GM06990 (cell line): ENCODE measurements around the gene BOD1.
A peak's percentile ranks its signal among the peaks of the same experiment; 100 is the strongest.

ENCODE experiments used
- DNase-seq: peaks from one replicate; pipeline ENCODE4 v3.0.0-alpha.2; 2011; ENCODE audit not compliant: insufficient read length; ENCODE audit errors: extremely low read depth
- H3K27me3 ChIP-seq: replicated peaks from 2 replicates; pipeline ENCODE4 v1.6.0; 2011; ENCODE audit warnings: low read length; ENCODE audit not compliant: control insufficient read depth, insufficient read depth
- H3K36me3 ChIP-seq: 2 replicates; pipeline ENCODE4 v1.5.1; 2011; ENCODE audit warnings: low read length; ENCODE audit not compliant: control insufficient read depth, insufficient read depth
- H3K4me3 ChIP-seq: replicated peaks from 2 replicates; pipeline ENCODE4 v1.5.1; 2011; ENCODE audit warnings: low read depth, mild to moderate bottlenecking, control low read depth, low read length
- CTCF ChIP-seq: IDR thresholded peaks from 2 replicates; pipeline ENCODE4 v1.5.1; 2011; ENCODE audit warnings: low read length, control low read depth, mild to moderate bottlenecking, inconsistent platforms; ENCODE audit not compliant: insufficient read depth, poor library complexity, severe bottlenecking

The BOD1 gene

GRCh38 chr5:173616577-173617118, at the start of gene BOD1:
Gene BOD1, minus strand, starts transcription at chr5:173616650. Its CDS starts 214 bp downstream, at chr5:173616436.
- DNase-seq: peak; percentile 90
- no peak for TF ChIP-seq CTCF
- Histone ChIP-seq H3K36me3 (peaks cover 3% of the 10 kb centered on the region), H3K4me3 (peak within 1 kb of the TSS; percentile 81), H3K27me3 (no peaks in the 10 kb centered on the region)

- Histone ChIP-seq H3K27me3 (no peaks in the 10 kb centered on the region; the same call in 1 of the 2 replicates), H3K36me3 (no peaks in the 10 kb centered on the region), H3K4me3 (no peak overlapping the region)
- DNase-seq: no peak
- TF ChIP-seq CTCF: no peak
These were observed 48.9 kb upstream of the BOD1 start for GRCh38 chr5:173665326-173665725.

- no peak overlapping the region for H3K4me3 ChIP-seq
- no peaks in the 10 kb centered on the region for H3K36me3 ChIP-seq
- no peak for DNase-seq
- no peak for TF ChIP-seq CTCF
- no peaks in the 10 kb centered on the region for H3K27me3 ChIP-seq
These were observed 47.7 kb upstream of the BOD1 start for GRCh38 chr5:173664154-173664526.

- no peak for DNase-seq
- no peaks in the 10 kb centered on the region for H3K36me3 ChIP-seq
- no peak for TF ChIP-seq CTCF
- H3K27me3 ChIP-seq: no peaks in the 10 kb centered on the region
- no peak overlapping the region for H3K4me3 ChIP-seq
These were observed 47.1 kb upstream of the BOD1 start for GRCh38 chr5:173663352-173664153.

GRCh38 chr5:173662581-173663351, 46.3 kb upstream of the BOD1 start:
- no peaks in the 10 kb centered on the region for H3K36me3 ChIP-seq
- no peak for DNase-seq
- no peak for TF ChIP-seq CTCF
- no peak overlapping the region for H3K4me3 ChIP-seq
- H3K27me3 ChIP-seq: no peaks in the 10 kb centered on the region
